Epithelial cell of prostate (primary cell): ENCODE measurements around the gene RCL1.

Experiments used
- DNase-seq: peaks from one replicate; pipeline ENCODE4 v3.0.0-alpha.2; 2011; ENCODE audit warnings: low read depth, low spot score
- H3K27ac ChIP-seq: fragments of 450-650 bp; 2 replicates; pipeline ENCODE4 v1.5.1; 2017; ENCODE audit warnings: mild to moderate bottlenecking

The RCL1 gene

DNA sequence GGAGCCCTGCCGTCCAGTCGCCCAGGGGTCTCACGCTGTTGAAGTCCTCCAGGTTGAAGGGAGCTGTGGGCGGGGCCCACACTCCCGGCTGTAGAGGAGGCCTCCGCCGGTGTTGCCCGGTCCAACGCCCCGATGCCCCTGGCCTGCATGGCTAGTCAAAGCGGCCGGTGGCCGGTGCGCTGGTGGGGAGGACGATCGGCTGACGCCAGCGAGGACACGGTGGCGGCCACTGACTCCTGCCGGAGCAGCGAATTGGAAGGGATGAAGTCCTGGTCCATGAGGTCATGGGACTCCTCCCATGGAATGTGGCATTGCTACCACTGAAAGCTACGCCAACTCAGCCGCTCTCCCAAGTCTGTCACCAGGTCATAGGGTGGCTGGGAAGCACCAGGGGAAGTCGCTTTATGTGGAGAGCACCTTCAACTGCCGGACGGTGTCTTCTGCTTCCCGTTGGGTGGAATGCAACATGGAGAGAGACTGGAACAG lies 11.8 kb downstream of the RCL1 start:
- no peak for DNase-seq
- H3K27ac ChIP-seq, result no peak overlapping the region

DNA sequence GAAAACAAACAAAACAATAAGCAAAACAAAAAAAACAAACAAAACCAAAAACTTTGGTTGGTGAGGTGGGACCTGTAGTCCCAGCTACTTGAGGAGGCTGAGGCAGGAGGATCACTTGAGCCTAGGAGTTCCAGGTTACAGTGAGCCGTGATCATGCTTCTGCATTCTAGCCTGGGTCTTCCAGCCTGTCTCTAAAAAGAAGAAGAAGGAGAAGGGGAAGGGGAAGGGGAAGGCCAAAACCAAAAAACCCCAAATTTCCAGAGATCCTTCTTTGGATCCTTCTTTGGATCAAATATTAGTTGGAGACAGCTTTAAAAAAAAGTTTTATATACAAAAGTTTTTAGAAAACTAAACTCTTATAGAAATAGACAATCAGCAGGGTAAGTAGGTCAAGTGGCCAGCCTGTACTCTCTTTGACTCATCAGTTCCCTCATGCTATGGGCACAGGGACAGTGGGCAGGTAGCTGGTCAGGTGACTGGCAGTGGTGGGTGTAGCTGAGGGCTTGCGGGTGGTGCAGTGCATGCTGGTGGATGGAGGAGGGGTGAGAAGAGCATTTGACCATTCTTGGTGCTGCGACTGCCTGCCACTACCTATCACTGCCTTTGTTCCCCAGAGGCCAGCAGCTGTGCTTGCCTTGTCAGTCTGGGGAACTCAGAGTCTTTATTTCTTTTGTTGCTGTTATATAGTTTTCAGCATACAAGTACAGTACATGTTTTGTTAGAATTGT lies 12.6 kb downstream of the RCL1 start:
- H3K27ac ChIP-seq, result no peak overlapping the region
- DNase-seq, result no peak

DNA sequence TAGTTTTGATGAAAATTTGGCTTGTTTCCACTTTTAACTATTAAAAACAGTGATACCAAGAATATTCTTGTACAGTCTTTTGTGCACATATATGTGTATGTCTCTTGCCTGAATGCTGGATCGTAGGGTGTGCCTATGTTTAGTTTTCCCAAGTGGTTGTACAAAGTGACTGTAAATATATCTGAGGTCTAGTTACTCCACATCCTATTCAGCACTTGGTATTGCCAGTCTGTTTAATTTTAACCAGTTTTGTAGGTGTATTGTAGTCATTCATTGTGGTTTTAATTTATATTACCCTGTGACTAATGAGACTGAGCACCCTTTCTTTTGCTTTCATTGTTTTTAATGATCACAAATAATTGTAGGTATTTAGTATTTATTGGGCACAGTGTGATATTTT lies 17.8 kb downstream of the RCL1 start:
- DNase-seq, result no peak
- H3K27ac ChIP-seq, result no peak overlapping the region

DNA sequence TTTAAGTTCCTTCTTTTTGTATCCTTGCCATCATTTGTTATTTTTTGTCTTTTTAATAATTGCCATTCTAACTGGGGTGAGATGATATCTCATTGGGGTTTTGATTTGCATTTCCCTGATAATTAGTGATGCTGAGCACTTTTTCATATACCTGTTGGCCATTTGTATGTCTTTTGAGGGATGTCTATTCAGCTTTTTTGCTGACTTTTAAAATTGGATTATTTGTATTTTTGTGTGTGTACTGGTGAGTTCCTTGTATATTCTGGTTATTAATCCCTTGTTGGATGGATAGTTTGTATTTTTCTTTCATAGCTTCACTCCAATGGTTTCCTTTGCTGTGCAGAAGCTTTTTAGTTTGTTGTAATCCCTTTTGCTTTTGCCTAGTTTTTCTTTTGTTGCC lies 19.1 kb downstream of the RCL1 start:
- DNase-seq, result no peak
- H3K27ac ChIP-seq, result no peak overlapping the region

DNA sequence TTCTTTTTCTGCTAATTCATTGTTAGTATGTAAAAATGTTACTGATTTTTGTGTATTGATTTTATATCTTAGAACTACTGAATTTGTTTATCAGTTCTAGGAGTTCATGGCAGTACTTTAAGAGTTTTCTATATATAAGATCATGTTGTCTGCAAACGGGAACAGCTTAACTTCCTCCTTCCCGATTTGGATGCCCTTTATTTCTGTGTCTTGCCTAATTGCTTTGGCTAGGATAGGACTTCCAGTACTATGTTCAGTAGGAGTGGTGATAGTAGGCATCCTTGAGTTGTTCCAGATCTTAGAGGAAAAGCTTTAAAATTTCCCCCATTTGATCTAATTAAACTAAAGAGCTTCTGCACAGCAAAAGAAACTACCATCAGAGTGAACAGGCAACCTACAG lies 20.1 kb downstream of the RCL1 start:
- H3K27ac ChIP-seq, result no peak overlapping the region
- no peak for DNase-seq

DNA sequence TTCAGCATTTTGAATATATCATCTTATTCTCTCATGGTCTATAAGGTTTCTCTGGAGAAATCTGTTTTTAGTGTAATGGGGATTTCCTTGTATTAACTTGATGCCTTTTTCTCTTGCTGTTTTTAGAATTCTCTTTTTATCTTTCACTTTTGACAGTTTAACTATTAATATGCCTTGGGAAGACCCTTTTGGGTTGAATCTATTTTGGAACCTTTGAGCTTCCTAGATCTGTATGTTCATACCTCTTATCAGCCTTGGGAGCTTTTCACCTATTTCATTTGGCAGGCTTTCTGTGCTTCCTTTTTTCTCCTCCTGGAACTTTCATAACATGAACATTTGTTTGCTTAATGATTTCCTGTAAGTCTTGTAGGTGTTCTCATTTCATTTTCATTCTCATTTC lies 22.2 kb downstream of the RCL1 start:
- no peak for DNase-seq
- H3K27ac ChIP-seq, result no peak overlapping the region

DNA sequence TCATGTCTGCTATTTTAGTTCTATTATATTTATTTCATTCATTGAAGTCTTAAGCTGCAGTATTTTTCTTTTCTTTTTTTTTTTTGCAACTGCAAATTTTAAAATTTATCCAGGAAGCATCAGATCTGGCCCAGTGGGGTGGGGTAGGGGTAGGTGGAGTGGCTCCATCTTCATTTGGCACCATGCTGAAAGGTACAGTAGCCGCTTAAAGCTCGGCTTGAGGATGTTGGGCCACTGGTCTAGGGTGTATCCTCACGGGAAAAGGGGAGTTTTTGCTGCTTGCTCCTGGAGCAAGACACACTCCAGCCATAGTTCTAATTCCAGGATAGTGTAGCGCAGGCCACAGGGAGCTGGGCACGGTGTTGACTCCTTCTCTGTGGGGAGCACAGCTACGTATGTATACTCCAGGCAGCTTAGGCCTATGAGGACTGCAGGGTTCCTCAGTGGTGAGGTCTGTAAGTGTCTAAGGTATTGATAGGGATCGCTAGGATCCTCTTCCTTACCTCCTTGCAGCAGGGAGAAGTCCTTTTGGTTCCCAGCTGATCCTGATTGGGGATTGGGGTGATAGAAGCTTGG lies 22.7 kb downstream of the RCL1 start:
- DNase-seq, result no peak
- no peak overlapping the region for H3K27ac ChIP-seq

DNA sequence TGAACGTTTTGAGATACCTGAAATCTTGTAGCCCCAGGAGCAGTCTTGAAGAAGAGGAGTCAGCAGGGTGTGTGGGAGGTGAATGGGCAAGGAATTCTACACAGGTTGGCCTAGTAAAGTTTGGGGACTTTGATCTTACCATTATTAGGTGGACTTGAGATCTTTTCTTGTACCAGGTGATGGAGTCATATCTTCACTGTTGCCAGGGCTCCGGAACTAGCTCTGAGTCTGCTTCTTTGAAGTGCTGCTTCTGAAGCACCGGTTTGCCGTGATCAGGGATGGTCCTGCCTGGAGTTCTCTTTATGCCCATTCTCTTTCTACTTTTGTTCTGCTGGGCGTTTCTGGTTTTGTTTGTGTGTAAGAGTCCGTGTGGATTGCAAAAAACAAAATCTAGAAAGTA lies 27.4 kb downstream of the RCL1 start:
- DNase-seq, result no peak
- no peak overlapping the region for H3K27ac ChIP-seq

DNA sequence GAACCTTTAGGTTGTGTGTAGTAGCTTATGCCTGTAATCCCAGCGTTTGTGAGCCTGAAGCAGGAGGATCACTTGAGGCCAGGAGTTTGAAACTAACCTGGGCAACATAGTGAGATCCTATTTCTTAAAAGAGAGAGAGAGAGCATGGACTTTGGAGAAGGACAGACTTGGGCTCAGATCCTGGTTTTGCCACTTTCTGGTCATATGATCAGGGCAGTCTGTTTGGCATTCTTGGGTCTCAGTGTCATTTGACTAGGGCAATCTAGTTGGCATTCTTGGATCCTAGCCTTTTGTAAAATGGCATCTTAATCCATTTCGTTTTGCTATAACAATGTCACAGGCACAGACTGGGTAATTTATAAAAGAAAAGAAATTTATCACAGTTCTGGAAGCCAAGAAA lies 28.4 kb downstream of the RCL1 start:
- H3K27ac ChIP-seq, result no peak overlapping the region
- DNase-seq, result no peak

DNA sequence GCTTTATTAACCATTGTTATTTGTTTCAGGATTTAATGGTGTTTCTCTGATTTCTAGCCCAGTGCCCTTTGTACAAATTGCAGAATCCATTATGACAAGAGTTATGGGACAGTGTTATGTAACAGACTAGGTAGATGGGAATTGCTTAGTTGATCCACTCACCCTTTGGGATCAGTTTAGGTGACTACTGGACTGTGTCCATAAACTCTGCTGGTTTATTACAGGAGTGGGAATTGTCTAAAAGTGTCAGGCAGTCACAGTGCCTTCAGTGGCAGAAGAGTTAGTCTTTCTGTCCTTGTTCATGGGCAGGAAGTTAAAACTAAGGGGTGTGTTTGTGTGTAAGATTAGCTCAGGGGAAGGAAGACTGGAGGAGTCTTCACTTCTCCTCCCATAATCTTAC lies 29.3 kb downstream of the RCL1 start:
- DNase-seq, result no peak
- H3K27ac ChIP-seq, result no peak overlapping the region

DNA sequence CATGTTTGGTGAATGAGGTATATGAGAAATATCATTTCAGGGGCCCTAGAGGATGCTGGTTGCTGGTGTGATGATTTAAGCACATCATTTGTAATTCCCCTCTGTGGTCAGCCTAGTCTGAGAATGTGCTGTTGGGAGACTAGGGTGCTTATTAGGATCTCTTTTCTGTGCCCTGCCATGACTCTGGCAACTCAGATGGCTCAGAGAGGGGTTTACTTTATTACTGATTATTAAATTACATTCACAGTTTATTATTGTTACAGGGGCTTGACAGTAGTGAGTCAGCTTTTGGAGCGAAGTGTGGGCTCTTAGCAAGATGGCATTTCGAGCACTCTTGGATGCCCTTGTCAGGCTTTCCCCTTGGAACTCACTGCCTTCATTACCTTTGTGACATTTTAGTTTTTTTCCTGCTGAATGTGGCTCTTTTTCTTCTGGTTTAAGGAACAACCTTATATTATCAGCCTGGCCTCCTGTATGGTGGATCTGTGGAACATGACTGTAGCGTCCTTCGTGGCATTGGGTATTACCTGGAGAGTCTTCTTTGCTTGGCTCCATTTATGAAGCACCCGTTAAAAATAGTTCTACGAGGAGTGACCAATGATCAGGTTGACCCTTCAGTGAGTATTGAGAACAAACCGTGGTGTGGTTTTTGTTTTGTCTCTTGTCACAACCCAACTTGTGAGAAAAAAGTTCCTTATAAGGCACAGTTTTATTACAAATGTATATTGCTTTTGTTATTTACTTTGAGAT lies 33.8 kb downstream of the RCL1 start:
- no peak for DNase-seq
- no peak overlapping the region for H3K27ac ChIP-seq

DNA sequence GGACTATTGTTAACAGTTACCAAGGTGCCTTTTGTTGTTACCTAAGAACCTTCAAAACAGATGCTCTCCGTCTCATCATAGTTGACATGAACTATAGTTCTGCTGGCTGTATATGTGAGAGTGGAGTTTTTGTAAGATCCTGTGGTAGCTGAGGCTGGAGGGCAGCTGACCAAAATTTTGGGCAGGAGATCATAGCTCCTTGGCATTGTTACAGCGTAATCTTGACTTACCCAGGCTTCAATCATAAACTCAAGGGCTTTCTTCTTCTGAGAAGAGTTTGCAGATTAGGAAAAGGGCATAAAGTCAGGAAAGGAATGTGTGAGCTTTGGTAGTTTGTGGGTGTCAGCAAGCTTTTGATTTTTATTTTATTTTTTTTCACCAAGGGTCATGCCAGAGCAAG lies 34.5 kb downstream of the RCL1 start:
- DNase-seq, result no peak
- H3K27ac ChIP-seq, result no peak overlapping the region

DNA sequence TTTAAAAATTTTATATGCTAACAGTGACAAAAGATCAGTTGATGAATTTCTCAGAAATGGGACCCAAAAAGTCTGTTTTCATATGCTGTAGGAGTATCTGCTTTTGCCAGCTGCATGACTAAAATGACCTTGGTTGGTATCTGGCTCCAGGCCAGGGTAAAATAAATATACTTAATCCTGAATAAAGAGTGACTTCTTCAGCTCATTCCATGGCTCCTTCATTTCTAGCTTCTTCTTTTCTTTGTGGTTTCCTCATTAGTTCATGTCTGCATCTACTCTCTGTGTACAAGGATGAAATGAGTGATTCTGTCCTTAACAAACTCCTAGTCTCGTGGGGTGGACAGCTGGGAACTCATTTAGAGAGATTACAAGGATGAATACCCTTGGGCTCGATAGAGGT lies 36.0 kb downstream of the RCL1 start:
- H3K27ac ChIP-seq, result no peak overlapping the region
- DNase-seq, result no peak

DNA sequence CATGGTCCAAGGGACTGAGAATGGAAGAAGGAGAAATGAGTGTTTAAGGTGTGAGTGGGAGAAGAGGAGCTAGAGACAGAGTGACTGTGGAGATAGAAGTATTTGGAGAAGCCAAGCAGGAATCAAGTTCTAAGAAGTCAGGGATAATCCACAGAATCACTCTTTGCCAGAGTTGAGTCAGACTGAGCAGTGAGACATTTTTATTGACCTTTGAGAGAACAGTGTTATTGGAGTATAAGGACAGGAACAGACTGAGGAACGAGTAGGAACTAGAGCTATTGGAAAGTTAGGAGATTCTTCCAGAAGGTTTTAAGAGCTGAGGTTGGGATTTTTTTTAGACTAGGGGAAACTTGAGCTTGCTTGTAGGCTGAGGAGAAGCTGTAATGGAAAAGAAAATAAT lies 37.2 kb downstream of the RCL1 start:
- H3K27ac ChIP-seq, result no peak overlapping the region
- no peak for DNase-seq

DNA sequence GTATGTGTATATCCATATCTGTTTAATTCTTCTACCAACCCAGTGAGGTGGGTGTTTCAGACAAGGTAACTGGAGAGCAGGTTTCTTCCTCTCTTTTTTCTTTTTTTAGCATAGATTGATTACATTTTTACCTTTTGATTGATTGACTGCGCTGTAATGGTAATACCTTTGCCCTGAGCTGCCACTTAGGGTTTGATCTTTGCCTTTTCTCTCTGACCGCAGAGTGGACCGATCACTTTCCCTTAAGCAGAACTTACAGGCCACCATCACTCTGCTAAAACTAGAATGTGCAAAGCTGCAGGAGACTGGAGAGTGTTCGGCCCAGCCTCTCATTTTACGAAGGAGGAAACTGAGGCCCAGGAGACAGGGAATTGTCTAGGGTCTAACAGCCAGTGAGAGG lies 38.0 kb downstream of the RCL1 start:
- no peak for DNase-seq
- no peak overlapping the region for H3K27ac ChIP-seq

DNA sequence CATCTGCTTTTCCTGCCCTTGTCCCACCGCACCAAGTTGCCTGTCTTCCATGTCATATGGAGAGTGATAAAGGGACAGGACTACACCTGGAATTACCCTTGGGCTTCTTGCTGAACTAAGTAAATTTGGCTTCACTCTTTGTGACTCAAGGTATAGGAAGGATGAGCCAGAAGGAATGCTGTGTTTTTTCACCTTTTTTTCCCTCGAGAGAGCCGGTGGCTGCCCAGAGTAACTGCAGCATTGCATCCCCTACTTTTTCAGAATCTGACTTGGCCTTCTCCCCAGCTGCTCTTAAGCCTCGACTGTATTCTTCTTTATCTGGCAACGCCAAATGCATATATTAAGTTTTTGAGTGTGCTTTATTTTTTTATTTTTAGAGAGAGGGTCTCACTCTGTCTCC lies 38.4 kb downstream of the RCL1 start:
- no peak for DNase-seq
- no peak overlapping the region for H3K27ac ChIP-seq

DNA sequence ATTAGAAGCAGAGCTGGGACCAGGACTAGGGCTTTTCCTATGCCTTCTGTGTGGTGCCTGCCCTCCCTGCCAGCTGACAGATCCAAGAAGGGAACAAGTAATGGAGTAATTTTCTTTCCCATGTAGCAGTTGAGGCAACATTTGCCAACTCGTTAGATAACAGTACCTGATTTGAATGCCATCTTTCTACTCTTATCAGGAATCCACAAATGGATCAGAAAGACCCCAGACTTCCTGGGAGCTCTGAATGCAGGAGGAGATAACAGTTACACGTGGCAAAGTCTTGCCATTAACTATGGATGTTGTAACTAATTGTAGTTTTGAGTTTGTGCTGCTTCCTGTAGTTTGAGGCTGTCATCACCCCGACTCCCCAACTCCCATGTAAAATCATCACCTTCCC lies 39.2 kb downstream of the RCL1 start:
- H3K27ac ChIP-seq, result peak overlapping the region; percentile 82
- no peak for DNase-seq

DNA sequence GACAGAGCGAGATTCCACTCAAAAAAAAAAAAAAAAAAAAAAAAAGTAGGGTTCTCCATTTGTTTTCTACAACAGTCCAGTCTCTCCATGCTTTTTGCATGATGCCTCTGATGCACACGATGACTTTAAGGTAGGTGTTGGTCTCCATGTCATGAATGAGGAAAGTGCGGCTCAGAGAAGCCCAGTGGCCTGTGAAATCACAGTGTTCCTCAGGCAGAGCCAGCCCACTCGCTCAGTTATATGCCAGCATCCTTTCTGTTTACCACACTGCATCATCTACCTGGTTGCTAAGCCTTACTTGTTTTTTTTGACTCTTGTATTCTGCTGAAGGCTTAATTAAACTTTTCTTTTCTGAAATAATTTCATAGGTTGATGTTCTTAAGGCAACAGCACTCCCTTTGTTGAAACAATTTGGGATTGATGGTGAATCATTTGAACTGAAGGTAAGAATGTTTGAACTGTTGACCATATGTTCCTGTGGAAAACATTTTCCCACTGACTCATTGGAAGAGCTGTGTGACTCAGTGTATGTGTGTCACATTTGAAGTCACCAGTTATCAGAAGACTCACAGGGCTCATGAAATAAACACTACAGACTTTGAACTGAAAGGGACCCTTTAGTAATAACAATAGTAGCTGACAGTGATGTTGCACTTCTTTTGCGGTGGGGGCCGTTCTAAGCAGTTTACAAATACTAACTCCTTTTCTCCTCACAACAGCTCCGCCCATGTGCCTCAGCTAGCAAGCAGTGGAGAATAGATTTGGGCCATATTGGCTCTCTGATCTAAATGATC lies 40.2 kb downstream of the RCL1 start:
- DNase-seq, result peak; percentile 94
- H3K27ac ChIP-seq, result peak overlapping the region; percentile 82

DNA sequence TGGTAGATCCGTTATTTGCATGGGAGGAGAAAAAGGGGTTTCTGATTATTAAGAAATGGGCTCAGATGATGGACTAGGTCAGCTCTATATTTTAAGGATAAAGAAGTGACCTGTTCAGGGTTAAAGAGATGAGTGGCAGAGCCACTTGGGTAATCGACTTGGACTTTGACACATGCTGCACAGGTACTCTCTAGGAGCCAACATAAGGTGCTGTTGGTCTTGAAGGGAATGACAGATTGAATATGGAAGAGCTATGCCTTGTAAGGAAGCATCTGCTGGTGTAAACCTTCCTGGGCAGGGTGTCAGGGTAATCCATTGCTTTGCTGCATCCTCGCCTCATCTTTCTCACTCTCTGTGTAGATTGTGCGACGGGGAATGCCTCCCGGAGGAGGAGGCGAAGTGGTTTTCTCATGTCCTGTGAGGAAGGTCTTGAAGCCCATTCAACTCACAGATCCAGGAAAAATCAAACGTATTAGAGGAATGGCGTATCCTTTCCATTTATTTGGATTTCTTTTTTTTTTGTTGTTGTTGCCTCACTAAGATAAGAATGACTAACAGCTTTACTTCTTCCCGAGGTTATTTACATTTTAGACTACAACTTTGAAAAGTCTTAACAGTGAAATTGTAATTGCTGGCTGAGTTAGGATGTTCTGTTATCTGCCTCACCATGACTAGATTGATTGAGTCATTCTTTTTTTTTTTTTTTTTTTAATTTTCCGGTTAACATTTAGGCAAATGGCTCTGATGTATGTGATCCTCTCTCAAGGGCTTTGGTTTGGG lies 41.2 kb downstream of the RCL1 start:
- peak overlapping the region; percentile 82 for H3K27ac ChIP-seq
- no peak for DNase-seq

DNA sequence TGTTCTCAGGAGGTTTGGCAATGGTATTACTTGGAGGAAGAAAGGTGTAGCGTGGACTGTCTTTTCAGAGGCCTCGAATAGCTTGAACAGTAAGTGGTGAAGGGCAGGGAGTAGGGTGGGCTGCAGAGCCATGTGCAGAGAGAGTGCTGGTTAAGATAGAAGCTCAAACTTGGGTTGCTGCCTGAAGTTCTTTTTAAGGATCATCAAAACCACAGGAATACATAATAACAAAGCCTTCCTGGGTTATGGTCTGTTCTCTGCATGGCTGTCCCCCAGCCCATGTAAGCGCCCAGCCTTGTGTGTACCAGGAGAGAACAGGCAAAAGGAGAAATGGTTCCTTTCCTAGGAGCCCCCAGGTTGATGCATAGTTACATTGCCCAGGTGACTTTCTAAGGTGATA lies 43.9 kb downstream of the RCL1 start:
- no peak for DNase-seq
- no peak overlapping the region for H3K27ac ChIP-seq
